GM12874 (cell line): ENCODE results near the gene MSRB1.

ENCODE experiments used
- CTCF ChIP-seq: IDR thresholded peaks from 2 replicates; pipeline ENCODE4 v1.5.1; 2011; ENCODE audit warnings: low read depth, mild to moderate bottlenecking, control low read depth, low read length, moderate library complexity; ENCODE audit not compliant: insufficient read depth

The MSRB1 gene

GRCh38 chr16:1949507-1949906, 6.5 kb upstream of the MSRB1 start:
- no peak for TF ChIP-seq CTCF

- no peak for TF ChIP-seq CTCF
These were observed 4.3 kb upstream of the MSRB1 start for GRCh38 chr16:1947369-1947670.

GRCh38 chr16:1946495-1947368, 3.7 kb upstream of the MSRB1 start:
- no peak for TF ChIP-seq CTCF

- TF ChIP-seq CTCF, result no peak
These were observed 2.8 kb upstream of the MSRB1 start for GRCh38 chr16:1945559-1946391.

- TF ChIP-seq CTCF, result no peak
These were observed 1.7 kb upstream of the MSRB1 start for GRCh38 chr16:1944612-1945199.

- TF ChIP-seq CTCF, result no peak
These were observed 771 bp downstream of the MSRB1 start for GRCh38 chr16:1942047-1942809.
